GM12878 (cell line): Measurements from ENCODE around the gene YBEY. TPM values are rescaled to one million over a fixed set of nuclear protein-coding genes. Genes with fewer than 3 reads are reported as not detected.

Experiments used
- ATAC-seq: fragments of 200-7000 bp; cut with Tn5 transposase; 3 replicates; pipeline ENCODE4 v1.9.1; 2020; ENCODE audit warnings: mild to moderate bottlenecking, moderate library complexity
- BruUV-seq: library from RNA; stranded (reverse); fragments of 400-500 nt; replicated peaks from 2 replicates; lab custom pipeline; 2021; lab: Mats Ljungman, UMichigan
- CTCF ChIA-PET: fragments of 300-600 bp; sonication (Branson Sonifier 250); formaldehyde crosslinking; extraction: SDS; loops from one replicate; lab custom pipeline; 2021; ENCODE audit warnings: inconsistent platforms; lab: Yijun Ruan, JAX
- POLR2A ChIA-PET: fragments of 350-600 bp; formaldehyde crosslinking; extraction: SDS; loops from one replicate; lab custom pipeline; 2021; ENCODE audit warnings: inconsistent platforms; lab: Charles Lee
- RAD21 ChIA-PET: fragments of 300-600 bp; sonication (Branson Sonifier 250); formaldehyde crosslinking; loops from one replicate; lab custom pipeline; 2023; ENCODE audit warnings: antibody characterized with exemption; ENCODE audit not compliant: unreplicated experiment; lab: Charles Lee
- SMC1A ChIA-PET: fragments of 300-600 bp; sonication (Branson Sonifier 250); formaldehyde crosslinking; loops from one replicate; lab custom pipeline; 2023; ENCODE audit not compliant: unreplicated experiment, uncharacterized antibody; lab: Charles Lee
- DNase-seq: peaks from one replicate; pipeline ENCODE4 v3.0.0-alpha.2; 2011; ENCODE audit warnings: low read depth, low spot score
- FAIRE-seq: peaks from 3 replicates; lab custom pipeline; 2011; peaks lifted over from hg19 to GRCh38; lab: Jason Lieb, UNC
- H2AFZ ChIP-seq: 2 replicates; pipeline ENCODE4 v1.6.0; 2011; ENCODE audit warnings: low read depth, low read length, control low read depth; ENCODE audit not compliant: control insufficient read depth
- H3K27ac ChIP-seq: 2 replicates; pipeline ENCODE4 v1.5.1; 2011; ENCODE audit warnings: control low read depth; ENCODE audit not compliant: control insufficient read depth, insufficient read depth
- H3K27me3 ChIP-seq, 2 experiments: replicated peaks in 1 of 2; 2 replicates each; pipeline versions ENCODE4 v1.6.0 to v1.6.1; 2011; ENCODE audit warnings: low read length in 1 of 2; ENCODE audit not compliant: control insufficient read depth in 2 of 2, insufficient read depth in 2 of 2
- H3K36me3 ChIP-seq, 2 experiments: 2 replicates each; pipeline ENCODE4 v1.5.1; 2011; ENCODE audit warnings: low read length in 1 of 2; ENCODE audit not compliant: control insufficient read depth in 2 of 2, insufficient read depth in 2 of 2
- H3K4me1 ChIP-seq: 2 replicates; pipeline ENCODE4 v1.6.1; 2011; ENCODE audit warnings: mild to moderate bottlenecking, low read length, moderate library complexity, mixed read lengths; ENCODE audit not compliant: control insufficient read depth, insufficient read depth
- H3K4me2 ChIP-seq: 2 replicates; pipeline ENCODE4 v1.6.0; 2011; ENCODE audit warnings: control low read depth; ENCODE audit not compliant: control insufficient read depth, insufficient read depth
- H3K4me3 ChIP-seq: fragments of 200-600 bp; sonication (generic); 2 replicates; pipeline ENCODE4 v1.5.1; 2016
- H3K79me2 ChIP-seq: 2 replicates; pipeline ENCODE4 v1.6.0; 2011; ENCODE audit warnings: low read length; ENCODE audit not compliant: control insufficient read depth, insufficient read depth
- H3K9ac ChIP-seq: 2 replicates; pipeline ENCODE4 v1.8.0; 2011; ENCODE audit warnings: low read length, control low read depth, mixed read lengths; ENCODE audit not compliant: control insufficient read depth, insufficient read depth
- H3K9me3 ChIP-seq: replicated peaks from 3 replicates; pipeline ENCODE4 v1.5.1; 2011; ENCODE audit warnings: mild to moderate bottlenecking, low read length; ENCODE audit not compliant: control insufficient read depth, insufficient read depth
- H4K20me1 ChIP-seq: 2 replicates; pipeline ENCODE4 v1.6.0; 2011; ENCODE audit not compliant: control insufficient read depth, insufficient read depth
- EZH2 ChIP-seq: IDR thresholded peaks from 2 replicates; pipeline ENCODE4 v1.6.1; 2012; ENCODE audit warnings: low read depth, mild to moderate bottlenecking, control low read depth, inconsistent platforms, low read length, borderline replicate concordance; ENCODE audit not compliant: control insufficient read depth
- MEF2B ChIP-seq: fragments of 450-650 bp; IDR thresholded peaks from 2 replicates; pipeline ENCODE4 v1.6.1; 2018; ENCODE audit warnings: mild to moderate bottlenecking, moderate library complexity; ENCODE audit not compliant: partially characterized antibody, poor library complexity, severe bottlenecking
- NFIC ChIP-seq: IDR thresholded peaks from 2 replicates; pipeline ENCODE4 v1.6.1; 2012; ENCODE audit warnings: low read depth, mild to moderate bottlenecking, inconsistent platforms, low read length, moderate library complexity
- POLR2A ChIP-seq: IDR thresholded peaks from 2 replicates; pipeline ENCODE4 v1.6.1; 2011; ENCODE audit warnings: low read depth, mild to moderate bottlenecking, low read length
- SP1 ChIP-seq: IDR thresholded peaks from one replicate; pipeline ENCODE4 v1.6.1; 2011; ENCODE audit warnings: low read depth, low read length
- TCF3 ChIP-seq: IDR thresholded peaks from 2 replicates; pipeline ENCODE4 v1.6.1; 2012; ENCODE audit warnings: low read depth, mild to moderate bottlenecking, low read length, borderline replicate concordance; ENCODE audit not compliant: insufficient read depth
- WRNIP1 ChIP-seq: IDR thresholded peaks from 2 replicates; pipeline ENCODE4 v1.6.1; 2011; ENCODE audit warnings: low read depth, low read length, improper control_type of control experiment, borderline replicate concordance
- WGBS: methylation state at CpG from one replicate; pipeline ENCODE4 v1.1.6; 2016; ENCODE audit warnings: low lambda C conversion rate; ENCODE audit not compliant: insufficient replicate concordance, insufficient coverage; ENCODE audit errors: missing lambda C conversion rate; 5-methylcytosine and 5-hydroxymethylcytosine counted together
- in situ Hi-C: fragments of 300-500 bp; cut with MboI; formaldehyde crosslinking; loops from 9 replicates; pipeline ENCODE4 v1.14.3; 2018; ENCODE audit warnings: mixed read lengths
- intact Hi-C: fragments of 100-400 bp; cut with micrococcal nuclease; formaldehyde crosslinking; loops from one replicate; pipeline ENCODE4 v1.14.2; 2022; ENCODE audit not compliant: unreplicated experiment
- polyA plus RNA-seq, 11 experiments: library from polyadenylated mRNA; depleted of rRNA in 4 of 11; unstranded in 6 of 11; stranded (reverse) in 5 of 11; fragments of >200 nt; fragmentation: Nextera tagmentation in 4 of 11; fragmentation: Illumina TruSeq in 1 of 11; extraction: Ambion mirVana in 4 of 11; extraction: Trizol in 1 of 11; gene quantifications; 1 replicate in 1 of 11; 2 replicates in 10 of 11; pipeline versions ENCODE4 v1.2.1 to v1.2.3, GENCODE V29; 2011 to 2016; ENCODE audit warnings: inconsistent platforms in 2 of 11, missing spikeins in 2 of 11, low read depth in 1 of 11
- total RNA-seq, 4 experiments: library from RNA; depleted of rRNA in 3 of 4; stranded (reverse); fragments of >200 nt in 3 of 4; fragmentation: Illumina TruSeq in 1 of 4; extraction: Trizol in 1 of 4; gene quantifications; 2 replicates each; pipeline versions ENCODE4 v1.2.1 to v1.2.3, GENCODE V29; 2013 to 2021
- TF ChIP-seq, protein P1 (sequence below): IDR thresholded peaks from 2 replicates; pipeline ENCODE4 v1.6.1; 2011; ENCODE audit warnings: low read depth, low read length, improper control_type of control experiment, borderline replicate concordance

The YBEY gene
- total and polyA plus RNA-seq, 10 of the 15 experiments (the other 5 are each of a cell fraction or from before 2014, with no cell fraction given): 6.5 to 31.4 (median 18.5) TPM

DNA sequence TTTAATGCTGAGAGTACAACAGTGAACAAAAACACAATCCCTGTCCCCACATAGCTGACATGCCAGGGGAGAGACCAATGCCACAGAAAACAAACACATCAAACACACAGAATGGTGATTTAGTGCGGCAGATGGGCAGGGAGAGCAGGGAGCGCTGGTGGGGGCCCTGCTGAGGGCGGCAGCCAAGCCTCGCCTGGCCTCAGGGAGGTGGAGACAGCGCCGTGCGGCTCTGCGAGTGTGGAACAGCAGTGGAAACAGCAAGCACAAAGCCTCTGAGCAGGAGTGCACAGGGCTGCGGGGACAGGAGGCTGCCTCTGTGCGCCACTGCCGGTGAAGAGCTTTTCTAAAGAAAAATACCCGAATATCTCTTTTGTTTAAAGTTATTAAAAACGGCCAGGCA, 17.8 kb upstream of the YBEY start:
- H3K27ac ChIP-seq: no peak overlapping the region
- no peaks in the 10 kb centered on the region for H3K27me3 ChIP-seq
- H3K9ac ChIP-seq: no peak overlapping the region
- in situ Hi-C loops: no loop called here
- RAD21 ChIA-PET: no interaction called here
- H3K4me1 ChIP-seq: no peaks in the 10 kb centered on the region
- peaks cover 29 to 33% of the 10 kb centered on the region in 2 experiments for H3K36me3 ChIP-seq
- 98% methylated on average over 13 of the region's 13 CpGs for WGBS
- DNase-seq (no peak), FAIRE-seq (no peak), ATAC-seq (no peak)
- H4K20me1 ChIP-seq: no peaks in the 10 kb centered on the region
- BruUV-seq: no TSS peak
- CTCF ChIA-PET: no interaction called here
- no peaks in the 10 kb centered on the region for H3K79me2 ChIP-seq
- SMC1A ChIA-PET: interaction anchor here (0.9 to 1.2 kb wide), 2 partner anchors 11 to 38 kb away, joined by 3 to 4 read pairs; no protein-coding TSS in a partner anchor
- H2AFZ ChIP-seq: no peak overlapping the region
- TF ChIP-seq TCF3 (no peak), MEF2B (no peak)
- no peak overlapping the region for H3K4me2 ChIP-seq
- H3K9me3 ChIP-seq: no peaks in the 10 kb centered on the region
- intact Hi-C loops: no loop called here
- POLR2A ChIA-PET: no interaction called here
- H3K4me3 ChIP-seq: no peak overlapping the region

DNA sequence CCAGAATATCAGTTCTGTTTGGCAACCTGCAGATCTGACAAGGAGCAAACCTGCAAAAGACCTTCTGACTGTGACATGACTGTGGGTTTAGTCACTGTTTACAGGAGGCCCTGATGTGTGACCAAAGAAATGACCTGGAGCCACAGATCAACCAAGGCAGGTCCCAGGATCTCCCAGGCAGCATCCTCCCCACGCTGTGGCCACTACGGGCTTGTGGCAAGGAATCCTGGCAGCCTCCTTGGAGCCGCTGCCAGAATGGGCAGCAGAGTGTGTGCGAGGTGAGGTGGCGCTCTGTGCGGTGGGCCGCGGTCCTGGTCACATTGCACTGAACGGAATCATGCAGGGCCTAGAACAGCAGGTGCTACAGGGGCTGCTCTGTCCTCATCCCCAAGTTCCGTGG, 16.7 kb upstream of the YBEY start:
- in situ Hi-C loops (no loop called here), intact Hi-C loops (no loop called here)
- no peak overlapping the region for H3K27ac ChIP-seq
- WGBS: 94% methylated on average over 10 of the region's 10 CpGs
- ChIA-PET RAD21 (no interaction called here), CTCF (no interaction called here), SMC1A (no interaction called here), POLR2A (interaction anchor here (0.7 kb wide), 1 partner anchor 232 kb away, joined by 3 read pairs; no protein-coding TSS in a partner anchor)
- no peak for DNase-seq
- H3K4me3 ChIP-seq: no peak overlapping the region
- H3K27me3 ChIP-seq: no peaks in the 10 kb centered on the region
- TSS peak; percentile 41 for BruUV-seq
- H2AFZ ChIP-seq: no peak overlapping the region
- no peak overlapping the region for H3K4me2 ChIP-seq
- H3K9me3 ChIP-seq: no peaks in the 10 kb centered on the region
- H3K9ac ChIP-seq: no peak overlapping the region
- H3K79me2 ChIP-seq: no peaks in the 10 kb centered on the region
- H3K4me1 ChIP-seq: no peaks in the 10 kb centered on the region
- no peak for TF ChIP-seq SP1
- TF ChIP-seq EZH2: no peak
- TF ChIP-seq, protein P1, sequence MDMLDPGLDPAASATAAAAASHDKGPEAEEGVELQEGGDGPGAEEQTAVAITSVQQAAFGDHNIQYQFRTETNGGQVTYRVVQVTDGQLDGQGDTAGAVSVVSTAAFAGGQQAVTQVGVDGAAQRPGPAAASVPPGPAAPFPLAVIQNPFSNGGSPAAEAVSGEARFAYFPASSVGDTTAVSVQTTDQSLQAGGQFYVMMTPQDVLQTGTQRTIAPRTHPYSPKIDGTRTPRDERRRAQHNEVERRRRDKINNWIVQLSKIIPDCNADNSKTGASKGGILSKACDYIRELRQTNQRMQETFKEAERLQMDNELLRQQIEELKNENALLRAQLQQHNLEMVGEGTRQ: no peak
- TF ChIP-seq NFIC: no peak
- no peak for TF ChIP-seq WRNIP1
- TF ChIP-seq POLR2A: 0 out of 2 replicates have a peak, but pooled peaks have one; percentile 36
- H4K20me1 ChIP-seq: no peaks in the 10 kb centered on the region
- no peak for FAIRE-seq
- ATAC-seq: no peak
- peaks cover 33 to 35% of the 10 kb centered on the region in 2 experiments for H3K36me3 ChIP-seq
